B cell (primary cell): ENCODE results near the gene PSMD12. TPM values are rescaled to one million over a fixed set of nuclear protein-coding genes. Genes with fewer than 3 reads are reported as not detected.

Experiments used
- ATAC-seq: fragments of 200-7000 bp; cut with Tn5 transposase; one replicate; pipeline ENCODE4 v1.10.0; 2021; ENCODE audit warnings: low read depth, mild to moderate bottlenecking, moderate number of reproducible peaks, moderate library complexity
- CTCF ChIA-PET: fragments of 350-600 bp; sonication (Branson Sonifier 250); formaldehyde crosslinking; loops from one replicate; lab custom pipeline; 2021; ENCODE audit warnings: antibody characterized with exemption, inconsistent platforms; lab: Charles Lee
- POLR2A ChIA-PET: fragments of 350-600 bp; sonication (Branson Sonifier 250); formaldehyde crosslinking; loops from one replicate; lab custom pipeline; 2021; ENCODE audit warnings: antibody characterized with exemption; lab: Charles Lee
- DNase-seq: peaks from one replicate; pipeline ENCODE4 v3.0.0; 2013
- H2AFZ ChIP-seq: 2 replicates; pipeline ENCODE4 v1.6.1; 2012; ENCODE audit warnings: mild to moderate bottlenecking, low read depth, low read length; ENCODE audit not compliant: insufficient read depth, poor library complexity, severe bottlenecking
- H3K27ac ChIP-seq, 2 donors: 1 replicate in 1 of 2; 2 replicates in 1 of 2; pipeline ENCODE4 v1.5.1; 2012 to 2013; ENCODE audit warnings: low read length in 2 of 2, mild to moderate bottlenecking in 2 of 2, moderate library complexity in 1 of 2
- H3K27me3 ChIP-seq, 4 experiments: fragments of 200-600 bp in 1 of 4; sonication (generic) in 1 of 4; replicated peaks in 1 of 4; 1 replicate in 2 of 4; 2 replicates in 2 of 4; pipeline versions ENCODE4 v1.6.1 to v1.7.0; 2013 to 2016; ENCODE audit warnings: low read length in 3 of 4, mild to moderate bottlenecking in 2 of 4, mixed read lengths in 1 of 4, moderate library complexity in 1 of 4; ENCODE audit not compliant: insufficient read depth in 4 of 4, control insufficient read depth in 3 of 4; ENCODE audit errors: control extremely low read depth in 1 of 4
- H3K36me3 ChIP-seq, 2 experiments: replicated peaks in 1 of 2; 1 replicate in 1 of 2; 2 replicates in 1 of 2; pipeline versions ENCODE4 v1.6.1 to v1.7.1; 2013; ENCODE audit warnings: low read length in 1 of 2; ENCODE audit not compliant: insufficient read depth in 2 of 2, control insufficient read depth in 1 of 2; ENCODE audit errors: control extremely low read depth in 1 of 2, extremely low read depth in 1 of 2
- H3K4me1 ChIP-seq, 2 donors: fragments of 200-600 bp in 1 of 2; sonication (generic) in 1 of 2; 1 replicate in 1 of 2; 2 replicates in 1 of 2; pipeline versions ENCODE4 v1.5.1 to v1.6.1; 2013 to 2017; ENCODE audit warnings: low read length in 2 of 2; ENCODE audit not compliant: control insufficient read depth in 2 of 2, insufficient read depth in 2 of 2
- H3K4me2 ChIP-seq: replicated peaks from 2 replicates; pipeline ENCODE3; 2012; ENCODE audit warnings: mild to moderate bottlenecking, low read depth, low read length; ENCODE audit not compliant: poor library complexity, severe bottlenecking
- H3K4me3 ChIP-seq, 5 experiments: fragments of 200-600 bp in 1 of 5; sonication (generic) in 1 of 5; 1 replicate in 3 of 5; 2 replicates in 2 of 5; pipeline versions ENCODE4 v1.5.1 to v1.7.0; 2011 to 2016; ENCODE audit warnings: low read length in 4 of 5, mild to moderate bottlenecking in 4 of 5, low read depth in 2 of 5, control low read depth in 1 of 5, moderate library complexity in 1 of 5; ENCODE audit not compliant: insufficient read depth in 1 of 5; ENCODE audit errors: control extremely low read depth in 1 of 5, extremely low read depth in 1 of 5
- H3K79me2 ChIP-seq: fragments of 200-600 bp; sonication (generic); one replicate; pipeline ENCODE4 v1.6.0; 2016; ENCODE audit warnings: low read length; ENCODE audit not compliant: control insufficient read depth, insufficient read depth
- H3K9ac ChIP-seq: fragments of 200-600 bp; sonication (generic); 2 replicates; pipeline ENCODE4 v1.6.1; 2017; ENCODE audit warnings: mild to moderate bottlenecking, low read length, moderate library complexity
- H3K9me3 ChIP-seq, 3 donors: one replicate each; pipeline versions ENCODE4 v1.6.1 to v1.7.1; 2013; ENCODE audit warnings: low read length in 2 of 3; ENCODE audit not compliant: control insufficient read depth in 2 of 3, insufficient read depth in 1 of 3; ENCODE audit errors: control extremely low read depth in 1 of 3
- H4K20me1 ChIP-seq: 2 replicates; pipeline ENCODE4 v1.6.0; 2012; ENCODE audit warnings: mild to moderate bottlenecking, low read length; ENCODE audit not compliant: insufficient read depth, control insufficient read depth, poor library complexity, severe bottlenecking
- H3K27ac Mint-ChIP-seq: one replicate; pipeline ENCODE4 v1.8.0; 2021; ENCODE audit warnings: mixed read lengths
- H3K27me3 Mint-ChIP-seq: one replicate; pipeline ENCODE4 v1.8.0; 2021; ENCODE audit warnings: mixed read lengths
- H3K4me1 Mint-ChIP-seq: one replicate; pipeline ENCODE4 v1.8.0; 2021; ENCODE audit warnings: mixed read lengths
- H3K4me3 Mint-ChIP-seq: one replicate; pipeline ENCODE4 v1.8.0; 2021; ENCODE audit warnings: mixed read lengths
- H3K9me3 Mint-ChIP-seq: one replicate; pipeline ENCODE4 v1.8.0; 2022; ENCODE audit warnings: mixed read lengths; ENCODE audit not compliant: insufficient read depth
- CTCF ChIP-seq: fragments of 200-600 bp; IDR thresholded peaks from one replicate; pipeline ENCODE4 v1.8.0; 2022; ENCODE audit warnings: antibody characterized with exemption, mild to moderate bottlenecking
- EZH2 ChIP-seq: IDR thresholded peaks from 2 replicates; pipeline ENCODE4 v1.6.1; 2012; ENCODE audit warnings: borderline replicate concordance, low read depth, mild to moderate bottlenecking, moderate library complexity, low read length; ENCODE audit not compliant: insufficient read depth, poor library complexity, severe bottlenecking
- WGBS: methylation state at CpG from one replicate; pipeline ENCODE4 v1.1.5; 2013; ENCODE audit warnings: missing lambda C conversion rate; ENCODE audit not compliant: insufficient coverage; 5-methylcytosine and 5-hydroxymethylcytosine counted together
- intact Hi-C: fragments of 100-400 bp; cut with micrococcal nuclease; formaldehyde crosslinking; loops from one replicate; pipeline ENCODE4 v1.10.0; 2022
- polyA plus RNA-seq: library from polyadenylated mRNA; depleted of rRNA; stranded (reverse); fragments of >200 nt; gene quantifications from 2 replicates; pipeline ENCODE4 v1.2.3, GENCODE V29; 2012
- total RNA-seq, 2 donors: library from RNA; stranded (reverse); fragments of 120-200 nt in 1 of 2; gene quantifications; 1 replicate in 1 of 2; 2 replicates in 1 of 2; pipeline versions ENCODE4 v1.2.3 to v1.2.4, GENCODE V29; 2013 to 2022

PSMD12 gene
- total and polyA plus RNA-seq, 2 donors (not counting 1 experiment from before 2014, with no cell fraction given), result 6.4 to 36.7 TPM

- no peak overlapping the region for H3K4me3 Mint-ChIP-seq
- H3K4me1 Mint-ChIP-seq, result peaks cover 14% of the 10 kb centered on the region
- no peak for TF ChIP-seq CTCF
- no peak for TF ChIP-seq EZH2
- H3K9me3 Mint-ChIP-seq, result no peaks in the 10 kb centered on the region
- Histone ChIP-seq H4K20me1 (no peaks in the 10 kb centered on the region), H3K4me2 (no peak overlapping the region), H3K36me3 (no peaks in the 10 kb centered on the region), H3K79me2 (peaks cover 15% of the 10 kb centered on the region), H3K9ac (no peak overlapping the region), H2AFZ (no peak overlapping the region), H3K4me3 (no peak overlapping the region), H3K27me3 (no peaks in the 10 kb centered on the region), H3K27ac (no peak overlapping the region), H3K9me3 (peaks cover 0 to 3% (median 0%) of the 10 kb centered on the region in 3 donors), H3K4me1 (no peaks in the 10 kb centered on the region)
- ATAC-seq (no peak), DNase-seq (no peak)
- ChIA-PET CTCF (interaction anchor here (1.7 to 1.9 kb wide), 2 partner anchors 11 to 90 kb away, joined by 6 to 7 read pairs; no protein-coding TSS in a partner anchor), POLR2A (no interaction called here)
- no peaks in the 10 kb centered on the region for H3K27me3 Mint-ChIP-seq
- intact Hi-C loops, result no loop called here
- no peak overlapping the region for H3K27ac Mint-ChIP-seq
- over 99% methylated on average over 19 of the region's 20 CpGs for WGBS
Measured at GRCh38 chr17:67385122-67385988, 19.0 kb upstream of the PSMD12 start.

GRCh38 chr17:67381929-67382257 is 15.5 kb upstream of the PSMD12 start:
- no peak overlapping the region for H3K4me3 ChIP-seq
- no peak overlapping the region for H3K27ac ChIP-seq
- CTCF ChIA-PET, result interaction anchor here (1.0 to 10.8 kb wide), 3 partner anchors 15 to 93 kb away, joined by 3 to 178 read pairs (median 3); no protein-coding TSS in a partner anchor
- H3K4me2 ChIP-seq, result no peak overlapping the region
- no peak for DNase-seq
- WGBS, result 100% methylated on average over 1 of the region's 1 CpG
- intact Hi-C loops, result no loop called here
- H3K4me1 ChIP-seq, result peaks cover 11 to 14% of the 10 kb centered on the region in 2 donors
- Mint-ChIP-seq H3K4me3 (no peak overlapping the region), H3K27ac (no peak overlapping the region), H3K9me3 (peaks cover 3% of the 10 kb centered on the region), H3K4me1 (peaks cover 13% of the 10 kb centered on the region), H3K27me3 (no peaks in the 10 kb centered on the region)
- TF ChIP-seq EZH2, result no peak
- no peak for TF ChIP-seq CTCF
- H3K9ac ChIP-seq, result no peak overlapping the region
- H3K79me2 ChIP-seq, result peaks cover 15% of the 10 kb centered on the region
- H3K9me3 ChIP-seq, result peaks cover 0 to 3% (median 0%) of the 10 kb centered on the region in 3 donors
- no peaks in the 10 kb centered on the region for H3K27me3 ChIP-seq
- POLR2A ChIA-PET, result no interaction called here
- no peak overlapping the region for H2AFZ ChIP-seq
- no peaks in the 10 kb centered on the region for H3K36me3 ChIP-seq
- no peak for ATAC-seq
- H4K20me1 ChIP-seq, result no peaks in the 10 kb centered on the region
